KMS-11 (cell line): ENCODE data around the gene GLMP.

Source experiments
- H2AFZ ChIP-seq: fragments of 200-600 bp; sonication (generic); 2 replicates; pipeline ENCODE4 v1.6.1; 2016; ENCODE audit warnings: antibody characterized with exemption, mixed run types, low read depth
- H3K27ac ChIP-seq: fragments of 200-600 bp; sonication (generic); 2 replicates; pipeline ENCODE4 v1.6.1; 2016; ENCODE audit warnings: mild to moderate bottlenecking, mixed run types
- H3K27me3 ChIP-seq: fragments of 200-600 bp; sonication (generic); 2 replicates; pipeline ENCODE4 v1.6.1; 2017; ENCODE audit warnings: mild to moderate bottlenecking, low read depth, mixed run types, moderate library complexity; ENCODE audit not compliant: insufficient read depth
- H3K36me3 ChIP-seq: fragments of 200-600 bp; sonication (generic); 2 replicates; pipeline ENCODE4 v1.6.1; 2017; ENCODE audit warnings: mild to moderate bottlenecking, mixed run types; ENCODE audit not compliant: insufficient read depth
- H3K4me1 ChIP-seq: fragments of 200-600 bp; sonication (generic); 2 replicates; pipeline ENCODE4 v1.6.1; 2016; ENCODE audit warnings: mild to moderate bottlenecking, low read depth, mixed run types; ENCODE audit not compliant: poor library complexity, severe bottlenecking
- H3K4me2 ChIP-seq: fragments of 200-600 bp; sonication (generic); 2 replicates; pipeline ENCODE4 v1.7.0; 2016; ENCODE audit warnings: mild to moderate bottlenecking, mixed run types
- H3K4me3 ChIP-seq: fragments of 200-600 bp; sonication (generic); IDR thresholded peaks from 2 replicates; pipeline ENCODE4 v1.6.1; 2017; ENCODE audit warnings: low read depth, low read length, mixed read lengths; ENCODE audit not compliant: insufficient read depth
- H3K79me2 ChIP-seq: fragments of 200-600 bp; sonication (generic); 2 replicates; pipeline ENCODE4 v1.6.1; 2016; ENCODE audit warnings: low read depth, mixed run types; ENCODE audit not compliant: insufficient read depth
- H3K9ac ChIP-seq: fragments of 200-600 bp; sonication (generic); 2 replicates; pipeline ENCODE4 v1.6.1; 2016; ENCODE audit warnings: mild to moderate bottlenecking, mixed run types
- H4K20me1 ChIP-seq: fragments of 200-600 bp; sonication (generic); 2 replicates; pipeline ENCODE4 v1.6.1; 2016; ENCODE audit warnings: mild to moderate bottlenecking, mixed run types; ENCODE audit not compliant: insufficient read depth
- TF ChIP-seq, protein P1 (sequence below): fragments of 200-600 bp; sonication (generic); conservative IDR thresholded peaks from 2 replicates; pipeline ENCODE4 v1.6.1; 2017; ENCODE audit warnings: low read depth, mild to moderate bottlenecking, antibody characterized with exemption, low read length, moderate library complexity, mixed read lengths

Gene GLMP

DNA sequence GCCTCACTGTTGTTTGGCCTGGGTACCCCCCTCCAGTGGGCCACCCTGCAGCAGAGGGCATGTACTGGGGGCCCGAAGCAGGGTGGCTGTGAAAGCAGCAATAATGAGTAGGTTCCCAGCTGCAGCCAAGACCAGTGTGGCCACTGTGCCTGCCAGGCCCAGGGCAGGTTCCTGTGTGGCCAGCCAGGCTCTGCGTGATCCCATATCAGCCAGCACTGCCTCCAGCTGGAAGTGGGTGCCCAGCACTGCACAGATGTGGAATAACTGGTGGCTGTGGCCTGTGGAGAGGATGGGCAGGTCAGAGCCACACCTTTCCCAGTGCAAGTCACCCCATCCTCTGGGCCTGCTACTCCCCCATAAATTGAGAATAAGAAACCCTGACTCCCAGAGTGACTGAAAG is 51.4 kb downstream of the GLMP start:
- Histone ChIP-seq H3K4me1 (no peaks in the 10 kb centered on the region), H2AFZ (no peak overlapping the region), H3K27ac (no peak overlapping the region; the same call in 1 of the 2 replicates)

DNA sequence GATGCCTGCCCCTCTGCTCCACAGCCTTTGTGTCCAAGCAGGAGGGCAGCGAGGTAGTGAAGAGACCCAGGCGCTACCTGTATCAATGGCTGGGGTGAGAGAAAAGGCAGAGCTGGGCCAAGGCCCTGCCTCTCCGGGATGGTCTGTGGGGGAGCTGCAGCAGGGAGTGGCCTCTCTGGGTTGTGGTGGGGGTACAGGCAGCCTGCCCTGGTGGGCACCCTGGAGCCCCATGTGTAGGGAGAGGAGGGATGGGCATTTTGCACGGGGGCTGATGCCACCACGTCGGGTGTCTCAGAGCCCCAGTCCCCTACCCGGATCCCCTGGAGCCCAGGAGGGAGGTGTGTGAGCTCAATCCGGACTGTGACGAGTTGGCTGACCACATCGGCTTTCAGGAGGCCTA is 52.7 kb downstream of the GLMP start:
- H3K4me2 ChIP-seq = no peak overlapping the region

More for the DNA sequence above, 51.4 kb downstream of the GLMP start:
- TF ChIP-seq, protein P1, sequence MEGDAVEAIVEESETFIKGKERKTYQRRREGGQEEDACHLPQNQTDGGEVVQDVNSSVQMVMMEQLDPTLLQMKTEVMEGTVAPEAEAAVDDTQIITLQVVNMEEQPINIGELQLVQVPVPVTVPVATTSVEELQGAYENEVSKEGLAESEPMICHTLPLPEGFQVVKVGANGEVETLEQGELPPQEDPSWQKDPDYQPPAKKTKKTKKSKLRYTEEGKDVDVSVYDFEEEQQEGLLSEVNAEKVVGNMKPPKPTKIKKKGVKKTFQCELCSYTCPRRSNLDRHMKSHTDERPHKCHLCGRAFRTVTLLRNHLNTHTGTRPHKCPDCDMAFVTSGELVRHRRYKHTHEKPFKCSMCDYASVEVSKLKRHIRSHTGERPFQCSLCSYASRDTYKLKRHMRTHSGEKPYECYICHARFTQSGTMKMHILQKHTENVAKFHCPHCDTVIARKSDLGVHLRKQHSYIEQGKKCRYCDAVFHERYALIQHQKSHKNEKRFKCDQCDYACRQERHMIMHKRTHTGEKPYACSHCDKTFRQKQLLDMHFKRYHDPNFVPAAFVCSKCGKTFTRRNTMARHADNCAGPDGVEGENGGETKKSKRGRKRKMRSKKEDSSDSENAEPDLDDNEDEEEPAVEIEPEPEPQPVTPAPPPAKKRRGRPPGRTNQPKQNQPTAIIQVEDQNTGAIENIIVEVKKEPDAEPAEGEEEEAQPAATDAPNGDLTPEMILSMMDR = no peak
- Histone ChIP-seq H3K4me2 (no peak overlapping the region), H4K20me1 (no peaks in the 10 kb centered on the region), H3K36me3 (no peaks in the 10 kb centered on the region; the same call in 1 of the 2 replicates), H3K9ac (no peak overlapping the region), H3K27me3 (no peaks in the 10 kb centered on the region), H3K79me2 (no peaks in the 10 kb centered on the region), H3K4me3 (no peak overlapping the region)

More for the DNA sequence above, 52.7 kb downstream of the GLMP start:
- H3K4me1 ChIP-seq = no peaks in the 10 kb centered on the region
- H3K4me3 ChIP-seq = no peak overlapping the region
- H3K27ac ChIP-seq = no peak overlapping the region
- TF ChIP-seq, protein P1 = no peak
- H3K79me2 ChIP-seq = no peaks in the 10 kb centered on the region
- H3K9ac ChIP-seq = no peak overlapping the region
- H3K27me3 ChIP-seq = no peaks in the 10 kb centered on the region
- H3K36me3 ChIP-seq = no peaks in the 10 kb centered on the region
- H4K20me1 ChIP-seq = no peaks in the 10 kb centered on the region
- no peak overlapping the region for H2AFZ ChIP-seq
